ENCODE data around the gene ACVR1. TPM values are rescaled to one million over a fixed set of nuclear protein-coding genes. Genes with fewer than 3 reads are reported as not detected.
"Not testable (repeated sequence)": the region's sequence is repeated elsewhere in the genome, so short reads cannot be mapped to it uniquely, and the experiment has no call there.

The ACVR1 gene
- total and polyA plus RNA-seq, 9 donors: 16.1 to 36.9 (median 30.4) TPM

DNA sequence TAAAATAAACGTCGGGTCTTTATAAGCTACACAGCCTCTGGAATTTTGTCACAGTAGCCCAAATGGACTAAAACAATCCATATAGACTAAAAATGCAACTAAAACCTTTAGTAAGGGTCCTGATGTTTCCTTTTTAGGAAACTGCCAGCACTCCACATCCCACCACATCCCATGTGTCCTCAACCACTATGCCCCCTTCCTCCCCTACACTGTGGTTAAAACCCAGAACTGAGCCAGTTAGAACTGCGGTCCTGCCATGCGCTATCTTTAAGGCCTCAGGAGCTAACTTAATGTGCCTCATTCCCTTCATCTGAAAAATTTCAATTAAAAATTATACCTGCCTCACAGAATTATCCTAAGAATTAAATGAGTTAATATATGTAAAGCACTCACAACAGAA lies 41.1 kb downstream of the ACVR1 start:
- H3K9me3 ChIP-seq (replicated peaks; ENCODE audit: control insufficient read depth, low read depth, low read length): no peaks in the 10 kb centered on the region
- H3K4me1 ChIP-seq (ENCODE audit: control insufficient read depth, insufficient read depth, low read length): peaks cover 31% of the 10 kb centered on the region
- no peak overlapping the region for H3K4me3 ChIP-seq (ENCODE audit: low read length)
- WGBS (ENCODE audit: insufficient coverage): 94% methylated on average over 2 of the region's 4 CpGs
- no peaks in the 10 kb centered on the region for H3K27me3 ChIP-seq (ENCODE audit: control insufficient read depth, insufficient read depth, low read length)
- no peak for DNase-seq
- no peak overlapping the region for H3K27ac ChIP-seq (ENCODE audit: low read length)
- peaks cover 6% of the 10 kb centered on the region for H3K36me3 ChIP-seq (ENCODE audit: control insufficient read depth, insufficient read depth, low read length)

DNA sequence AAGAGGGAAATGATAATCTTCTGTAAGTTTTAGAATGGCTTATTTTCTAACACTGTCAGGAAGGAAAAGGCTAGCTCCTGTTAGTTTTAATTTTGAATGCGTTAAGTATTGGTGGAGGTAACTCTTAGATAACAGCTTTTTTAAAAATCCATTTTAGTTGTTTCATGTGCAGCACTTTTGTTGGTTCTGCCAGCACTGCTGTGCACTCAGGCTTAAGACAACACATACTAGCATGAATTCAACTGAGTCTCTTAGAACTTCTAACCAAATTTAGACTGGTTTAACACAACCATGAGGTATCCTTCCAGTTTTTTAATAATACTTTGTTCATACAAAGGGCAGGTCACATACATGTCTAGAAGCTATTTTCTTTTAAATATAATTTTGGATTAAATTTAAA lies 42.4 kb downstream of the ACVR1 start:
- WGBS (ENCODE audit: insufficient coverage): no CpG with 5 or more reads among the region's 1 CpG
- Histone ChIP-seq H3K9me3 (replicated peaks; ENCODE audit: control insufficient read depth, low read depth, low read length) (no peaks in the 10 kb centered on the region), H3K27ac (ENCODE audit: low read length) (no peak overlapping the region), H3K36me3 (ENCODE audit: control insufficient read depth, insufficient read depth, low read length) (peaks cover 6% of the 10 kb centered on the region), H3K27me3 (ENCODE audit: control insufficient read depth, insufficient read depth, low read length) (no peaks in the 10 kb centered on the region), H3K4me1 (ENCODE audit: control insufficient read depth, insufficient read depth, low read length) (peaks cover 18% of the 10 kb centered on the region), H3K4me3 (ENCODE audit: low read length) (no peak overlapping the region)
- no peak for DNase-seq

DNA sequence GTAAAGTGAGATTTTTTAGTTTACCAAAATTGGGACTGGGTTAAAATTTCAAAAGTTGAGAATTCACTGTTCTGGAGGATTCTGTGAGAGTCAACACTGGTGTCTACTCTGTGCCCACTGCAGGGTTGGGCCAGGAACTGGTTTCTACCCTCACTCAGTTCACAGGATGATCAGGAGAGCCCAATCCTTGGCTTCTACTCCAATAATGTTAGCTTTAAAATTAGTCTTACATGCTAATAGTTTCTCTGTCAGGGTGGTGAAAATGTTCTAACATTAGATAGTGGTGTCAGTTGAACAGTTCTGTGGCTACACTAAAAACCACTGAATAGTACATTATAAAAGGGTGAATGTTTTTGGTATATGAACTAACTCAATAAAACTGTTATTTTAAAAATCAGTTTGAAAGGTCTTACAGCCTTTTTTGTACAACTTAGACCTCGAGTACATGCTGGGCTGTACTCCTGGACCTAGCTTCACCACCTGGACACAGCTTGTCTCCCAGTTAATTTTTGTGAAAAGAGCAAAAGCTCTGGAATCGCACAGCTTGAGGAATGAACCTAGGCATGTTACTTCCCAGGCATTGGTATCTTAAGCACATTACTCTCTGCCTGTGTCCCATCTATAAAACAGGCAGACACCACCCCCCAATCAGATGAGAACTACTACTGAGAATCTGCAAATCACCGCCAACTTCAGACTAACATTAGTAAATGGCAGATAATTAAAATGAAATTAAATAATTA lies 44.4 kb downstream of the ACVR1 start:
- Histone ChIP-seq H3K36me3 (ENCODE audit: control insufficient read depth, insufficient read depth, low read length) (peaks cover 6% of the 10 kb centered on the region), H3K27ac (ENCODE audit: low read length) (no peak overlapping the region), H3K27me3 (ENCODE audit: control insufficient read depth, insufficient read depth, low read length) (no peaks in the 10 kb centered on the region), H3K9me3 (replicated peaks; ENCODE audit: control insufficient read depth, low read depth, low read length) (no peaks in the 10 kb centered on the region), H3K4me3 (ENCODE audit: low read length) (no peak overlapping the region), H3K4me1 (ENCODE audit: control insufficient read depth, insufficient read depth, low read length) (peaks cover 4% of the 10 kb centered on the region)
- WGBS (ENCODE audit: insufficient coverage): 48% methylated on average over 2 of the region's 3 CpGs
- no peak for DNase-seq

DNA sequence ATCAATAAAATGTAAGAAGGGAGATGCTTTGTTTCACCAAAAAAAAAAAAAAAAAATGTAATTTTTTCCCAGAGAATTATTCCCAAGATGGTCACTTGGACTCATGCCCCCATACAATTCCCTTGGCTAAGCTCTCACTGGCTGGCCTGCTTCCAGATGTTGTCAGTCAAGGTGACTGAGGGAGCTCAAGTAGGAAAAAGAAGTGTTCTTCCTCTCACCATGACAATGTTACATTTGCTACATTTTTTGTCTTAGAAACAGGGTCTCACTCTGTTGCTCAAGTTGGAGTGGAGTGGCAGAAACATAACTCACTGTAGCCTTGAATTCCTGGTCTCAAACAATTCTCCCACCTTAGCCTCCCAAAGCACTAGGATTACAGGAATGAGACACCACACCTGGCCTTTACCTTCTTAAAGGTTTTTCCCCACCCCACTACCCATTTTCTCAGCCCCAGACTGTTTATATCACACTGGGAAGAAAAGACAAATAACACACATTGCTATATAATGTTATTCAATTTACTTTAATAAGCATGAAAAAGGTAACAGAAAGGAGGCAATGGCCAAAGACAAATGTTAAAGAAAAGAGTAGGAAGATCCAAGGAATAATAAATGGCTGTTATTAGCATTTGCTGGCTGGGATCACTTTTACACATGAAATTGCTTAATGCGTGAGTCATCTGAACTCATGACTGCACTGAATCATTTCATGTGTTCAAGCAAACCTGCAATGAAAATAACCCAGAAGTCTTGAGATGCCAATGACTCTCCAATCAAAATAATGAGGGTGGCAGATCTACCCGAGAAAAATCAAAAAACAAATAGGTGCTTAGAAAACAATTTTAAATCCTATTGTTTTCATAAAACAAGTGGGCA lies 45.2 kb downstream of the ACVR1 start:
- no peaks in the 10 kb centered on the region for H3K9me3 ChIP-seq (replicated peaks; ENCODE audit: control insufficient read depth, low read depth, low read length)
- no peak overlapping the region for H3K4me3 ChIP-seq (ENCODE audit: low read length)
- H3K27ac ChIP-seq (ENCODE audit: low read length): no peak overlapping the region
- peaks cover 4% of the 10 kb centered on the region for H3K4me1 ChIP-seq (ENCODE audit: control insufficient read depth, insufficient read depth, low read length)
- WGBS (ENCODE audit: insufficient coverage): 25% methylated on average over 1 of the region's 2 CpGs
- peak; percentile 72 for DNase-seq
- H3K27me3 ChIP-seq (ENCODE audit: control insufficient read depth, insufficient read depth, low read length): no peaks in the 10 kb centered on the region
- H3K36me3 ChIP-seq (ENCODE audit: control insufficient read depth, insufficient read depth, low read length): peaks cover 7% of the 10 kb centered on the region

DNA sequence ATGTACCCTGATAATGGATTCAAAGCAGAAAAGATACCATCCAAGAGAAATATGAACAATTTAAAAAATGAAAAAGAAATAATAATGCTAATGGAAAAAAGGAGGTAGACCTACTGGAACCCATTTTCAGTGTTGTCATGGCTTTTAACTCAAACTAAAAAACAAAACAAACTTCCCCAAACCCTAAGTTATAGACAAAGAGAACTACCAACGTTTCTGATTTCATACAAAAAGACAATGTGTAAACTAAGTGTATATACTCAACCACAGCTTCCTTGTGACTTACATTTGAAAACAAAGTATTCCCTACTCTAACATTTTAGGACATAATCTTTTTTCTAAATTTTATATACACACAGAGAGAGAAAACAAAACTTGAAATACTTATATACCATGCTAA lies 45.9 kb downstream of the ACVR1 start:
- Histone ChIP-seq H3K36me3 (ENCODE audit: control insufficient read depth, insufficient read depth, low read length) (peaks cover 11% of the 10 kb centered on the region), H3K27me3 (ENCODE audit: control insufficient read depth, insufficient read depth, low read length) (no peaks in the 10 kb centered on the region), H3K4me1 (ENCODE audit: control insufficient read depth, insufficient read depth, low read length) (peaks cover 6% of the 10 kb centered on the region), H3K27ac (ENCODE audit: low read length) (no peak overlapping the region), H3K9me3 (replicated peaks; ENCODE audit: control insufficient read depth, low read depth, low read length) (no peaks in the 10 kb centered on the region), H3K4me3 (ENCODE audit: low read length) (no peak overlapping the region)
- no CpG with 5 or more reads among the region's 1 CpG for WGBS (ENCODE audit: insufficient coverage)
- DNase-seq: no peak

DNA sequence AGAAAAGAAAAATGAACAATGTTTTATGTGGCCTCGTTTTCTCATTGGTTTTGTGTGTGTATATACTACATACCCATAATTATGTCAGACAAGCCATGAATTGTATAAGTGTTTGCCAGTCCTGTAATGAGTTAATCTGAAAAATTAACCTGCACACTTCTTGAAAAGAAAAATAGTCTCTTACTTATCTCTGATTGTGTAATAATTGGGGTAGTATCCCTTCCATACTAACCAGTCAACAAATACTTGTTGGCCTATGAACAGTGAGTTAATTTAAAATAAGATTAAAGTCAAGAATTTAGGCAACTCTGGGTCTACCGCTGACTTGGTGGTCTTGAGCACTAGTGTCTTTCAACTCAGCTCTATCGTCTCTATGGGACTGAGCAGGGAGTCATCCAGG lies 48.8 kb downstream of the ACVR1 start:
- no peak for DNase-seq
- Histone ChIP-seq H3K27ac (ENCODE audit: low read length) (no peak overlapping the region), H3K9me3 (replicated peaks; ENCODE audit: control insufficient read depth, low read depth, low read length) (no peaks in the 10 kb centered on the region), H3K36me3 (ENCODE audit: control insufficient read depth, insufficient read depth, low read length) (peaks cover 7% of the 10 kb centered on the region), H3K27me3 (ENCODE audit: control insufficient read depth, insufficient read depth, low read length) (no peaks in the 10 kb centered on the region), H3K4me1 (ENCODE audit: control insufficient read depth, insufficient read depth, low read length) (peaks cover 6% of the 10 kb centered on the region), H3K4me3 (ENCODE audit: low read length) (no peak overlapping the region)
- WGBS (ENCODE audit: insufficient coverage): 100% methylated on average over 2 of the region's 3 CpGs

DNA sequence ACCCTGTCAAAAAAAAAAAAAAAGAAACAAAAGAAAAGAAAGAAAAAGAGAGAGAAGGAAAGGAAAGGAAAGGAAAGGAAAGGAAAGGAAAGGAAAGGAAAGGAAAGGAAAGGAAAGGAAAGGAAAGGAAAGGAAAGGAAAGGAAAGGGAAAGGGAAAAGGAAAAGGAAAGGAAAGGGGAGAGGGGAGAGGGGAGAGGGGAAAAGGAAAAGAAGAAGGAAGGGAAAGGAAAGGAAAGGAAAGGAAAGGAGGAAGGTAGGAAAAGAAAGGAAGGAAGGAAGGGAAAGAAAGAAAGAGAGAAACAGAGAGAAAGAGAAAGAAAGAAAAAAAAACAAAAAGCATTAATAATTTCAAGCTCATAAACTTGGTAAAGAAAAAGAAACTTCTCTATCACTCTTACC lies 49.5 kb downstream of the ACVR1 start:
- H3K9me3 ChIP-seq (replicated peaks; ENCODE audit: control insufficient read depth, low read depth, low read length); H3K27me3 ChIP-seq (ENCODE audit: control insufficient read depth, insufficient read depth, low read length); H3K4me1 ChIP-seq (ENCODE audit: control insufficient read depth, insufficient read depth, low read length); H3K36me3 ChIP-seq (ENCODE audit: control insufficient read depth, insufficient read depth, low read length); H3K27ac ChIP-seq (ENCODE audit: low read length); H3K4me3 ChIP-seq (ENCODE audit: low read length); DNase-seq: not testable (repeated sequence)

DNA sequence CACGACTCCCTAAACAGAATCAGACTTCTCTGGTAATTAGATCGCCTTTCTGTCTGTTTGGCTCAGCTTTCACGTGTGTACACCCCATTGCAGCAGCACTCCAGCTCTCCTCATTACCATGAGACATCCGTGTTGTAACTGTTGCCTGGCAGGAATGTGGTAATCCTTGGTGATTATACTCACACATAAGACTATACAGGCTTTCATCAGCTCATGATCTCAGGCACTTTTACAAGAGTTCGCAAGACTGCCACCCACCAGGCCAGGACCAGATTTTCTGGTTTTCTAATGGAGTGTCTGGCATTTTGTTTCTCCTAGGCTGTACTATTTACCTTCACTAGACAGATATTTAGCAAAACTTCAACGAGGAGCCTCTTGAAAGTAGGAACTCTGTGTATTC lies 50.2 kb downstream of the ACVR1 start:
- Histone ChIP-seq H3K9me3 (replicated peaks; ENCODE audit: control insufficient read depth, low read depth, low read length) (no peaks in the 10 kb centered on the region), H3K27ac (ENCODE audit: low read length) (no peak overlapping the region), H3K4me1 (ENCODE audit: control insufficient read depth, insufficient read depth, low read length) (peaks cover 5% of the 10 kb centered on the region), H3K4me3 (ENCODE audit: low read length) (no peak overlapping the region), H3K27me3 (ENCODE audit: control insufficient read depth, insufficient read depth, low read length) (no peaks in the 10 kb centered on the region), H3K36me3 (ENCODE audit: control insufficient read depth, insufficient read depth, low read length) (peaks cover 7% of the 10 kb centered on the region)
- no peak for DNase-seq
- WGBS (ENCODE audit: insufficient coverage): no CpG with 5 or more reads among the region's 6 CpGs

DNA sequence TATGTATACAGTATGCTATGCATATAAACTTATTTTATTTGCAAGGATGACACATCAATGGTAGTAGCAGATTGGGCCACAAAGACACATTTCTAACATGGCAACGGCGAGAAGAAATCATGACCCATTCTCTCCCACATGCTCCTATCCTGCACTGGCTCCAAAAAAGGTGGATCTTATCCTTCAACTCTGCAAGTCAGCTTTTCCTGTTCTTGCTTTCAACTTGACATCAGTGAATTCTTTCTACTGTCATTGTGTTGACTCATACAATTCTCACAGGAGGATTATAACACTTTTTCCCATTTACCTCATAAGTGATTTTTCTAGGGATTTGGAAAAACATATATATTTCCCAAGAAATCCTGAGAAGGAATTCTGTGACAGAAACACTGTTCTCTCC lies 53.1 kb downstream of the ACVR1 start:
- Histone ChIP-seq H3K36me3 (ENCODE audit: control insufficient read depth, insufficient read depth, low read length) (peaks cover 14% of the 10 kb centered on the region), H3K4me1 (ENCODE audit: control insufficient read depth, insufficient read depth, low read length) (peaks cover 4% of the 10 kb centered on the region), H3K27ac (ENCODE audit: low read length) (no peak overlapping the region), H3K4me3 (ENCODE audit: low read length) (no peak overlapping the region), H3K27me3 (ENCODE audit: control insufficient read depth, insufficient read depth, low read length) (no peaks in the 10 kb centered on the region), H3K9me3 (replicated peaks; ENCODE audit: control insufficient read depth, low read depth, low read length) (no peaks in the 10 kb centered on the region)
- 81% methylated on average over 2 of the region's 2 CpGs for WGBS (ENCODE audit: insufficient coverage)
- peak; percentile 64 for DNase-seq

DNA sequence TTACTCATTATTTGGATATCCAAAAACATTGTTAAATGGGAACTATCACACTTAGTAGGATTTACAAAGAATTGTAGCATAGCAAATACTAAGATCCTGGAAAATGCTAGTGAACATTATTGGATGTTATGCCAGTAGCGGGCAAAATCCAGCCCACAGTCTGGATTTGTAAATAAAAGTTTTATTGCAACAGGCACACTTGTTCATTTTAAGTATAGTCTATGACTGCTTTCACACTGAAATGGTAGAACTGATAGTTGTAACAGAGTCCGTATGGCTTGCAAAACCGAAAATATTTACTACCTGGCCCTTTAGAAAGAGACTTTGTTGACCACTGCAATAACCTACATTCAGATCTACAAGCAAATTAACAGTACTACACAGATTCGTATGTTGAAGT lies 53.6 kb downstream of the ACVR1 start:
- no peaks in the 10 kb centered on the region for H3K27me3 ChIP-seq (ENCODE audit: control insufficient read depth, insufficient read depth, low read length)
- no peak overlapping the region for H3K27ac ChIP-seq (ENCODE audit: low read length)
- no peak for DNase-seq
- no peak overlapping the region for H3K4me3 ChIP-seq (ENCODE audit: low read length)
- H3K4me1 ChIP-seq (ENCODE audit: control insufficient read depth, insufficient read depth, low read length): peaks cover 4% of the 10 kb centered on the region
- no peaks in the 10 kb centered on the region for H3K9me3 ChIP-seq (replicated peaks; ENCODE audit: control insufficient read depth, low read depth, low read length)
- H3K36me3 ChIP-seq (ENCODE audit: control insufficient read depth, insufficient read depth, low read length): peaks cover 18% of the 10 kb centered on the region
- WGBS (ENCODE audit: insufficient coverage): no CpG with 5 or more reads among the region's 4 CpGs
